Ectodermal cell (in vitro differentiated cells): ENCODE results near the gene CYP2D6.
"Not testable (repeated sequence)": the region's sequence is repeated elsewhere in the genome, so short reads cannot be mapped to it uniquely, and the experiment has no call there.

Experiments
- H3K27ac ChIP-seq: 2 replicates; pipeline ENCODE4 v1.7.0; 2013; ENCODE audit warnings: mild to moderate bottlenecking, low read depth, low read length; ENCODE audit not compliant: insufficient read depth, poor library complexity, severe bottlenecking
- H3K27me3 ChIP-seq: 2 replicates; pipeline ENCODE4 v1.7.0; 2013; ENCODE audit warnings: mild to moderate bottlenecking, low read length; ENCODE audit not compliant: insufficient read depth, control insufficient read depth, poor library complexity, severe bottlenecking
- H3K36me3 ChIP-seq: one replicate; pipeline ENCODE4 v1.7.0; 2013; ENCODE audit warnings: low read length; ENCODE audit not compliant: control insufficient read depth, insufficient read depth
- H3K4me1 ChIP-seq: one replicate; pipeline ENCODE4 v1.7.0; 2013; ENCODE audit warnings: low read length; ENCODE audit not compliant: control insufficient read depth, insufficient read depth
- H3K4me3 ChIP-seq: 2 replicates; pipeline ENCODE4 v1.7.0; 2013; ENCODE audit warnings: low read depth, low read length, control low read depth; ENCODE audit not compliant: insufficient read depth
- H3K9me3 ChIP-seq: 2 replicates; pipeline ENCODE4 v1.7.0; 2013; ENCODE audit warnings: mild to moderate bottlenecking, low read length, moderate library complexity; ENCODE audit not compliant: control insufficient read depth
- WGBS, 2 experiments: methylation state at CpG; one replicate each; pipeline ENCODE4 v1.1.7; 2013; ENCODE audit warnings: missing lambda C conversion rate in 2 of 2; 5-methylcytosine and 5-hydroxymethylcytosine counted together

The CYP2D6 gene

DNA sequence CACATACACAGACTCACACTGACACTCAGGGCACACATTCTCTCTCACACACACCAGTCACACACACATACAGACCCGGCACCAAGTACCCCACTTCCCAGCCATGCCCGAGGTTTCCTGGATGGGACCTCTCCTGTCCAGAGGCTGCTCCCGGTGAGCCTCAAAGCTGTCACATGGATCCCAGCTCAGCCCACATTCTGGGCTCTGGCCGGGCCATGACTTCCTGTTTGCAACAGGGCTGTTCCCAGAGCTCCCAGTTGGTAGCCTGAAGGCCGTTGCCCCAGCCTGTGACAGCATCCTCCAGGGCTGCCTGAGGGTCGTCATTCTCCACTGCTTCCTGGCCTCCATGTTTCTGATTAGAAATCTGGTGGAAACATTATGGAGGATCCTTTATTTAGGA is 14.6 kb upstream of the CYP2D6 start:
- Histone ChIP-seq H3K36me3 (no peaks in the 10 kb centered on the region), H3K9me3 (no peaks in the 10 kb centered on the region), H3K27ac (no peak overlapping the region), H3K4me3 (no peak overlapping the region), H3K27me3 (no peaks in the 10 kb centered on the region), H3K4me1 (no peaks in the 10 kb centered on the region)
- 55 to 62% methylated on average over 6 of the region's 6 CpGs for WGBS, 2 experiments

DNA sequence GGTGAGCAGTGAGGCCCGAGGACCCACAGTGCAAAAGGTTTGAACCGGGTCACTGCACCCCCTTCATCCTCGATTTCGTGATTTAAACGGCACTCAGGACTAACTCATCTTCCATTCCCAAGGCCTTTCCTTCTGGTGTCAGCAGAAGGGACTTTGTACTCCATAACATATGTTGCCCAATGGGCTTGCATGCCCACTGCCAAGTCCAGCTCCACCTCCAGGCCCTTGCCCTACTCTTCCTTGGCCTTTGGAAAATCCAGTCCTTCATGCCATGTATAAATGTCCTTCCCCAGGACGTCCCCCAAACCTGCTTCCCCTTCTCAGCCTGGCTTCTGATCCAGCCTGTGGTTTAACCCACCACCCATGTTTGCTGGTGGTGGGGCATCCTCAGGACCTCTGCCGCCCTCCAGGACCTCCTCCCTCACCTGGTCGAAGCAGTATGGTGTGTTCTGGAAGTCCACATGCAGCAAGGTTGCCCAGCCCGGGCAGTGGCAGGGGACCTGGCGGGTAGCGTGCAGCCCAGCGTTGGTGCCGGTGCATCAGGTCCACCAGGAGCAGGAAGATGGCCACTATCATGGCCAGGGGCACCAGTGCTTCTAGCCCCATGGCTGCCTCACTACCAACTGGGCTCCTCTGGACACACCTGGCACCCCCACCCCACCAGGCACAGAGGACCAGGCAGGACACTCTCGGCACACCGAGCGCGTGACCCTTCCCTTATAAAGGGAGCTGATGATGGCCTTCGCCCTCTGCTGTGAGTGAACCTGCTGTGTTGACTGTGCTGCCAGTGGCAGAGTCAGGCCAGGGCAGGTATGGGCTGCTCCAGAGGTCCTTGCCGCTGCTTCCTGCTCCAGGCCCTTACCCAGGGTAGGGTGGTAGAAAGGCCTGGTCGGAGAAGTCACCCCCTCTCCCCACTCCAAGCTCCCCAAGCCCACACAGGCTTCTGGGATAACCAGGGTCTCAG is 13.5 kb upstream of the CYP2D6 start:
- WGBS, 2 experiments = 92% methylated on average over 15 of the region's 20 CpGs
- not testable (repeated sequence) for H3K36me3 ChIP-seq, H3K4me3 ChIP-seq, H3K9me3 ChIP-seq, H3K27me3 ChIP-seq, H3K27ac ChIP-seq, H3K4me1 ChIP-seq

DNA sequence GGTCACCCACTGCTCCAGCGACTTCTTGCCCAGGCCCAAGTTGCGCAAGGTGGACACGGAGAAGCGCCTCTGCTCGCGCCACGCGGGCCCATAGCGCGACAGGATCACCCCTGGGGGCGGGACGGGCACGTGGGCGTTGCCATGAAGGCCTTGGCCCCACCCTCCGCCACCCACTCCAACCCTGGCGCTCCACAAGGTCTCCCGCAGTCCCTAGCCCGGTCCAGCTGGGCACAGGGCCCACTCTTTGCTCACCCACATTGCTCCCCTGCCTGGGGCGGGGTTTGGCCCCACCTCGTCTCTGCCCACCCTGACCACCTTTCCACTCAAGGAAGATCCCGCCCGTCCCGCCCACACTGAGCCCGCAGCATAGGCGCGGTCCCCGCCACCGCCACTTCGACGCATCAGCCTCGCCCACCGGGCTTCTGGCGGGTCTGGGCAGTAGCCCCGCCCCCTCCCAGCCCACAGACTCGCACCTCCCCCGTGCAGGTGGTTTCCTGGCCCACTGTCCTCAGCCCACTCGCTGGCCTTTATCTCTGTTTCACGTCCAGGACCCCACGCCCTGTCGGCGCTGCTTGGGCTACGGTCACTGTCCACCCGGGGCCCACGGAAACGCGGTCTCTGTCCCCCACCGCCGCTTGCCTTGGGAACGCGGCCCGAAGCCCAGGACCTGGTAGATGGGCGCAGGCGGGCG is 12.3 kb upstream of the CYP2D6 start:
- no peak overlapping the region for H3K4me3 ChIP-seq
- WGBS, 2 experiments = 94 to 95% methylated on average over 54 of the region's 54 CpGs
- no peaks in the 10 kb centered on the region for H3K4me1 ChIP-seq
- no peaks in the 10 kb centered on the region for H3K9me3 ChIP-seq
- no peak overlapping the region for H3K27ac ChIP-seq
- H3K27me3 ChIP-seq = no peaks in the 10 kb centered on the region
- no peaks in the 10 kb centered on the region for H3K36me3 ChIP-seq

DNA sequence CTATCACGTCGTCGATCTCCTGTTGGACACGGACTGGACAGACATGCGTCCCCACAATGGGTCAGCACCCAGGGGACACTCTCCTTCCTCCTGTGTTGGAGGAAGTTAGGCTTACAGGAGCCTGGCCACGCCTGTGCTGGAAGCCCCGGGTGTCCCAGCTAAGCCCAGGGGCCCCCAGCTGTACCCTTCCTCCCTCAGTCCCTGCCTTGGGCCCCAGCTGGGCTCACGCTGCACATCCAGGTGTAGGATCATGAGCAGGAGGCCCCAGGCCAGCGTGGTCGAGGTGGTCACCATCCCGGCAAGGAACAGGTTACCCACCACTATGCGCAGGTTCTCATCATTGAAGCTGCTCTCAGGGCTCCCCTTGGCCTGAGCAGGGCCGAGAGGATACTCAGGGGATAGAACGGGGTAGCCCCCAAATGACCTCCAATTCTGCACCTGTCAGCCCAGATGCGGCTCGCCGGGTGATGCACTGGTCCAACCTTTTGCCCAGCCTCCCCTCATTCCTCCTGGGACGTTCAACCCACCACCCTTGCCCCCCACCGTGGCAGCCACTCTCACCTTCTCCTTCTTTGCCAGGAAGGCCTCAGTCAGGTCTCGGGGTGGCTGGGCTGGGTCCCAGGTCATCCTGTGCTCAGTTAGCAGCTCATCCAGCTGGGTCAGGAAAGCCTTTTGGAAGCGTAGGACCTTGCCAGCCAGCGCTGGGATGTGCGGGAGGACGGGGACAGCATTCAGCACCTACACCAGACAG is 10.9 kb upstream of the CYP2D6 start:
- H3K4me1 ChIP-seq, H3K36me3 ChIP-seq, H3K4me3 ChIP-seq, H3K9me3 ChIP-seq, H3K27ac ChIP-seq, H3K27me3 ChIP-seq: not testable (repeated sequence)
- WGBS, 2 experiments = 90 to 91% methylated on average over 24 of the region's 24 CpGs

DNA sequence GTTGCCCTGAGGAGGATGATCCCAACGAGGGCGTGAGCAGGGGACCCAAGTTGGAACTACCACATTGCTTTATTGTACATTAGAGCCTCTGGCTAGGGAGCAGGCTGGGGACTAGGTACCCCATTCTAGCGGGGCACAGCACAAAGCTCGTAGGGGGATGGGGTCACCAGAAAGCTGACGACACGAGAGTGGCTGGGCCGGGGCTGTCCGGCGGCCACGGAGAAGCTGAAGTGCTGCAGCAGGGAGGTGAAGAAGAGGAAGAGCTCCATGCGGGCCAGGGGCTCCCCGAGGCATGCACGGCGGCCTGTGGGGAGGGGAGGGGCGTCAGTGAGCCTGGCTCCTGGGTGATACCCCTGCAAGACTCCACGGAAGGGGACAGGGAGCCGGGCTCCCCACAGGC is 9.5 kb upstream of the CYP2D6 start:
- 86 to 91% methylated on average over 10 of the region's 17 CpGs for WGBS, 2 experiments
- not testable (repeated sequence) for H3K27me3 ChIP-seq, H3K4me1 ChIP-seq, H3K36me3 ChIP-seq, H3K27ac ChIP-seq, H3K9me3 ChIP-seq, H3K4me3 ChIP-seq

DNA sequence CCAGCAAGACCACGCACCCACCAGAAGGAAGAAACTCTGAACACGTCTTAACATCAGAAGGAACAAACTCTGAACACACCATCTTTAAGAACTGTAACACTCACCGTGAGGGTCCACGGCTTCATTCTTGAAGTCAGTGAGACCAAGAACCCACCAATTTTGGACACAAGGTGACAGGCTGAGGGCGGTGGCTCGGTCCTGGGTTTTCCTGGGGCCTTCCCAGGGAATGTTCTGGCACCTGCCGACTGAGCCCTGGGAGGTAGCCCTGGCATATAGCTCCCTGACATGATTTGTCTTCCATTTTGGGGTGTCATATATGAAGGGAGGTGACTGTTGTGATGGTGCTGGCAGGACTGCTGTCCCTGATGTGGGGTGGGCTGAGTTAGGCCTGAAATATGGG is 8.9 kb upstream of the CYP2D6 start:
- H3K4me1 ChIP-seq, H3K9me3 ChIP-seq, H3K36me3 ChIP-seq, H3K27me3 ChIP-seq, H3K27ac ChIP-seq, H3K4me3 ChIP-seq: not testable (repeated sequence)
- WGBS, 2 experiments = 86 to 87% methylated on average over 7 of the region's 7 CpGs

DNA sequence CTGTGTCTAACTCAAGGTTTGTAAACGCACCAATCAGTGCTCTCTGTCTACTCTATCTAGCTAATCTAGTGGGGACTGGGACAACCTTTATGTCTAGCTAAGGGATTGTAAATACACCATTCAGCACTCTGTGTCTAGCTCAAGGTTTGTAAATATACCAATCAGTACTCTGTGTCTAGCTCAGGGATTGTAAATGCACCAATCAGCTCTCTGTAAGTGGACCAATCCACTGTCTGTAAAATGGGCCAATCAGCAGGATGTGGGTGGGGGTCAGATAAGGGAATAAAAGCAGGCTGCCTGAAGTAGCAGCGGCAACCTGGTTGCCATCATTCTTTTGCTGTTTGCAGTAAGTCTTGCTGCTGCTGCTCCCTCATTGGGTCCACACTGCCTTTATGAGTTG is 8.4 kb upstream of the CYP2D6 start:
- Histone ChIP-seq H3K27me3 (no peaks in the 10 kb centered on the region), H3K36me3 (no peaks in the 10 kb centered on the region), H3K9me3 (no peaks in the 10 kb centered on the region), H3K4me1 (no peaks in the 10 kb centered on the region), H3K27ac (no peak overlapping the region), H3K4me3 (no peak overlapping the region)
- WGBS, 2 experiments = 88 to 96% methylated on average over 2 of the region's 2 CpGs

DNA sequence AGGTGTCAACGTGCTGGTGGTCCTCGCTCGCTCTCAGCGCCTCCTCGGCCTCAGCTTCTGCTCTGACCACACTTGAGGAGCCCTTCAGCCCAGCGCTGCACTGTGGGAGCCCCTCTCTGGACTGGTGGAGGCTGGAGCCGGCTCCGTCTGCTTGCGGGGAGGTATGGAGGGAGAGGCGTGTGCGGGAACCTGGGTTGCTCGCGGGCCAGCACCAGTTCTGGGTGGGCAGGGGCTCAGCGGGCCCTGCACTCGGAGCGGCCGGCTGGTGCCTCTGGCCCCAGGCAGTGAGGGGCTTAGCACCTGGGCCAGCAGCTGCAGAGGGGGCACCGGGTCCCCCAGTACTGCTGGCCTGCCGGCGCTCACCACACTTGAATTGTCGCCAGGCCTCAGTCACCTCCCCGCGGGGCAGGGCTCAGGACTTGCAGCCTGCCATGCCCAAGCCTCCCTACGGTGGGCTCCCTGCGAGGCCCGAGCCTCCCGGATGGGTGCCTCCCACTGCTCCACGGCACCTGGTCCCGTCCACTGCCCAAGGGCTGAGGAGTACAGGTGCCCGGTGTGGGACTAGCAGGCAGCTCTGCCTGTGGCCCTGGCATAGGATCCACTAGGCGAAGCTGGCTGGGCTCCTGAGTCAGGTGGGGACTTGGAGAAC is 7.6 kb upstream of the CYP2D6 start:
- no peaks in the 10 kb centered on the region for H3K36me3 ChIP-seq
- 92% methylated on average over 31 of the region's 31 CpGs for WGBS, 2 experiments
- H3K27me3 ChIP-seq = no peaks in the 10 kb centered on the region
- no peaks in the 10 kb centered on the region for H3K4me1 ChIP-seq
- no peaks in the 10 kb centered on the region for H3K9me3 ChIP-seq
- no peak overlapping the region for H3K27ac ChIP-seq
- no peak overlapping the region for H3K4me3 ChIP-seq

DNA sequence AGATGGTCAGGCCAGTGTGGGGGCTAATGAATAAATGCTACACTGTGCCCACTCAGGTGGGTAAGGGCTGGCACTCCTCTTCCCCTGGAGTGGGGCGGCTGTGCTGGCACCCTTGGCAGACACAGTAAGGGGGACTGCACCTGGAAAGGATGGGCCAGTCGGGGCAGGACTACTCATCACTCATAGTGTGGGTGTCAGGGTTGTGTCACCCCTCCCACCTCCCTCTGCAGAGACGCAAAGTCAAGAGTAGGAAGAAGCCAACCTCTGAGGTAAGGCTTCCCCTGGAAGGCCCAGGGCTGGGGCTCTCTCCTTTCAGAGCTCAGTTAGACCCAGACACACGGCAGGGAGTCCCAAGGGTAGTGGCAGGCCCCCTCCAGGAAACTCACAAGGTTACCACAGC is 5.1 kb upstream of the CYP2D6 start:
- H3K4me3 ChIP-seq, H3K9me3 ChIP-seq, H3K36me3 ChIP-seq, H3K27me3 ChIP-seq, H3K4me1 ChIP-seq, H3K27ac ChIP-seq: not testable (repeated sequence)
- no CpG with 5 or more reads among the region's 4 CpGs for whole genome bisulfite sequencing, 2 experiments
